SKM-1 (cell line): ENCODE measurements around the gene FGFR2.

Experiments used
- DNase-seq: peaks from one replicate; lab custom pipeline; 2025; ENCODE audit not compliant: unreplicated experiment; lab: John Stamatoyannopoulos, UW

FGFR2 gene

GRCh38 chr10:121592155-121592890 lies 5.9 kb downstream of the FGFR2 start:
- DNase-seq = no peak

DNA sequence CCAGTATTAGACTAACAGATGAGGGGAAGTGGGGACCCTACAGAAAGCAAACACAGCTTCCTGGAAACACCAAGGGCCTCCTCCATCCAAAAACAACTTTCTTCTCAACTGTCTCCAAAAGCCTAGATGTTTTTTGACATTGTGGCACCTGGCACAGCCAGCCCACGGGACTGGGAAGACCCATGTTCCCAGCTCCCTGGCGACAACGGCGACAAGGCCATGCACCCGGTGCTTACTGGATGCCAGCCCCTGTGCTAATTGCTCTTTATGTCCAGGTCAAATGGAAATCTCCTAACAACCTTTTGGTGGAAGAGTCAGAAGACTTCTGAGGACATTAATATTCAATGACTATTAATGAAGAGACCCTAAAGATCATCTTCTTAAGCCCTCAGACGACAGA lies 7.1 kb downstream of the FGFR2 start:
- DNase-seq = no peak

DNA sequence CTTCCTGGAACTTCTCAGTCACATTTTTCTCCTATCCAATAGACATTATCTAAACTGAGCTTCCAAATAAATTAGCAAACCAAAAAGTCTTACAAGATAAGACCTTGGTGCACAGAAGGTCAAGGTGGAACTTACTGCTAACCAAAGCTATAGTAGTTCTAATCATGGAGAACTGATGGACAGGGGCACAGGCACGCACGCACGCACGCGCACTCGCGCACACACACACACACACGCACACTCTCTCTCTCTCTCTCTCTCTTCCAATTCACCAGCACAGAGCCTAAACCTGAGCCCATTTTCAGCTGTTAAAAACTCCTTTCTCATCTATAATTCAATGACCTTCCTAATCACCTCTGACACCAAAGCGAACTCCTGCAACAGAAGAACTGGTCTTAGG lies 7.5 kb downstream of the FGFR2 start:
- DNase-seq = no peak

DNA sequence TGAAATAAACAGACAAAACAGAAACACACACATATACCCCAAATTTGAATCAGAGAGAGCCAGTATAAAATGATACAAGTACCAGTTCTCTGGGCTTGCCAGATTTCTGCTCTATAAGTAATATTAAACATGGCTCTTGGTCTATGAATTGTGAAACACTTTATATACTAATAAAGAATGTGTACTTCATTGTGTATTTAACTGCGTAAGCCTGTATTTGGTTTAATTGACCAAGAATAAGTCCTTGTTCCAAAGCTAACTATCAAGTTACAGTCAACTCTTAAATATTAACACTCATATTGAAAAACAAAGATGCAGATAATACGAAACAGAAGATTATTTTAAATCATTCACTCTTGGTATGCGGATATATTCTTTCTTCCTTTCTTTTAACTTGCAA lies 8.7 kb downstream of the FGFR2 start:
- no peak for DNase-seq

DNA sequence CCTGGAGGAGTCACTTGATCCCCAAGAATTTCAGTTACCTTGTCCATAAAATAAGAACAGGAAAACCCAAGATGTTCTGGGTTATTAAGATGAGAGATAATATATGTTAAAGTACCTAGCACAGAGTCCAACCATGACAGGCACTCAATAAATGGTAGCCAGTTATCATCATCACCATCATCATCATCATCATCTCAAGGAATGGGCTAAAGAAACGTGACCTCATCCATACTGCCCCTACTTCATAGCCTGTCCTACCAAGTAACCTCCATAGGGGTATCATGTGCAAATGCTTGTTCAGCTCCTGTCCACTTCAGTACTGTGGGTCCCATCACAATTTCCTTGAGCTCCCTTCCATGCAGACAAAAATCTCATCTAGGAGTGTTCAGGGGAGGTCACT lies 14.4 kb downstream of the FGFR2 start:
- no peak for DNase-seq

DNA sequence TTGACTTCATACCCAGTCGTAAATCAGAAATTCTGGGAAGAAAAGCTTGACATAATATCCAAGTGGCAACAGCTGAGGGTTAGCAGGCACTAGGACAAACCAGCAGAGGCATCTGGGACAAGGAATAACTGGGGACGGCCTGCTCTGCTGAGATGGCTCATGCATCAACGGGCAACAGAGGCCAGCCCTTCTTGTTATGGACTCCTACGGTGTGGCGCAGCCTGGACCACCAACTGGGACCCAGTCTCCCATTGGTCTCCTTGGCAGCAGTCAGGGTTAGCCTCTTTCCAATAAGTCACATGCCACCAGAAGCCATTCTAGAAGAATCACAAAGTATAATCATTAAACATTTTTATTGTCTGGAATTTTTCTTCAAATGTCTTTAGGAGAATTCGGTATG lies 15.0 kb downstream of the FGFR2 start:
- DNase-seq = no peak

DNA sequence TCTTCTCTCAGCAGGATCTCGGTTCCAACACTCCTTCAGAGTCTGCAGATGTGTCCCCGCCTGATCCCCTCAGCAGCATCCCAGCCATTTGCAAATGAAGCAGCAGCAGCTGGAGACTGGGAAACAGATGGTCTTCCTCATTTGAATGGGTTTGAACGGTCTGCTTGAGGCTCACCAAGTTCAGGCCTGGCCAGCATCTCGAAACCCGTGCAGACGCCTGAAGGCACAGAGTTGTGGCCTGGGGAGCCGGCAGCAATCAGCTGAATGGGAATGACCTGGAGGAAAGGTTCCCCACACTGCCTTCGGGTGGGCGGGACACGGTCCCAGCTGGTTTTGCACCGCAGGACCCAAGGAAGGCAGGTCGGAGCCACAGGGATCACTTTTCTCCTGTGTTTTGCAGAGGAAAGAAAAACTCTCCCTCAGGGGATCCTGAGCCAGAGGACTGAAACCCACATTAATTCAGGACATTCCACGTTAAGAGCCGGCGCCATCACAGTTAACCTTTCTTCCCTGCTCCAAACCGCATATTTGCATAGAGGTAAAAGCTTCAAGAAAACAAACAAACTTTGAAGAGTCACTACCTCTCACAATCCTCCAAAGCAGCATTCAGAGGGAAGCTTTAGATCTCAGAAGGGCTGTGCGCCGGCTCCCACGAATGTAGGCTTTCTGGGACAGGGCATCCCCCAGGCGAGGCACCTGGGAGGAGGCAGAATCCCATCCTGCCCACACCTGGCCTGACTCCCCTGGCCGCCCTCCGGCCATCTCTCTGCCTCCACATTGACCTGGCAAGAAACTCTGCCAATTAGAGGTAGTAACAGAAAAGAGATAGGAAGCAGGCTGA lies 17.7 kb downstream of the FGFR2 start:
- no peak for DNase-seq

- no peak for DNase-seq
Observed at GRCh38 chr10:121579656-121580055, 18.6 kb downstream of the FGFR2 start.

GRCh38 chr10:121578965-121579364 lies 19.3 kb downstream of the FGFR2 start:
- DNase-seq = no peak

DNA sequence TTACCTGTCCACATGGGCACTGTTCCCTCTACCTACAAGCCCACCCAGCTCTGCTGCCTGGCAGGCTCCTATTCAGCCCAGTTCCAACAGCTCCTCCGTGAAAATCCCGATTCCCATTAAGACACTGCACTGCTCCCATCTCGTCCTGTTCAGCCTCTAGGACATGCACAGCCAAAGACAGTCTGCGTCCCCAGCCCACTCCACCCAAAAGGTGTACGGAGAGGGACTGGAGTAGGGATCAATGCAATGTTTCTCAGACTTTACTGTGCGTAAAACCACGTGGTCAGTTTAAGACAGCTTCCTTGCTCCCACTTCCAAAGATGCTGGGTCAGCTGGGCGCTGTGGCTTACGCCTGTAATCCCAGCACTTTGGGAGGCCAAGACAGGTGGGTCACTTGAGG lies 19.9 kb downstream of the FGFR2 start:
- no peak for DNase-seq

- DNase-seq = no peak
Observed at GRCh38 chr10:121577568-121577967, 20.7 kb downstream of the FGFR2 start.

DNA sequence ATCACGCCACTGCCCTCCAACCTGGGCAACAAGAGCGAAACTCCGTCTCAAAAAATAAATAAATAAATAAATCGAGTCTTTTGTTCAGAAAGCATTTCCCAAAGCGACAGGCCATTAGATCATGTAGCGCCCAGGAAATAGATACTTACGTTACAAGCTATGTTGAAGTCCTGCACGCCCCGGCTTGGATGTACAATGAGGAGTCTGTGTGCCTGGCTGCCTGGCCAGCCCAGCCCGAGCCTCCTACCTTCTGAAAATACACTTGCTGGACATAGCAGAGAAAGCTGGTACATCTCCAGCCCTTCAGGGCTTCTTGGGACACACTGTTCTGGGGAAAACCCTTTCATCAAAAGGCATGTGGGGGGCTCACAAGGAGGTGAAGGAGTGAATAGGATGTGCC lies 22.1 kb downstream of the FGFR2 start:
- no peak for DNase-seq

- DNase-seq = no peak
Observed at GRCh38 chr10:121574519-121575166, 23.6 kb downstream of the FGFR2 start.

DNA sequence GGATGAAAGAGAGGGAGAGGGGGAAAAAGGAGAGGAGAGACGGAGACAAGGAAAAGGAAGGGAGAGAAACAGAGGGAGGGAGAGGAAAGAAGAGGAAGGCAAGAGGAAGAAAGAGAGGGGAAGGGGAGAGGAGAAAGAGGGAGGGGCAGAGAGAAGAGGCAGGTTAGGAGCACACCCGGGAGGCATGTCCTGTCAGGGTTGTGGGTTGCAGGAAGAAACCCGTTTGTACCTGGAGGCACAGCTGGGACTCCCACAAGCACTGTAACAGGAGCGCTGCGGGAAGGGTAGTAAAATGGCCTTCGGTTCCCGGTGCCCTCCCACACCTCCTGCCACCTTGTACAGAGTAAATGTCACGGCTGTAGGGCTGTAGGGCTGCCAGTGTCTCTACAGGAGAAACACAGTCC lies 24.7 kb downstream of the FGFR2 start:
- no peak for DNase-seq

- no peak for DNase-seq
Observed at GRCh38 chr10:121572859-121573537, 25.2 kb downstream of the FGFR2 start.

DNA sequence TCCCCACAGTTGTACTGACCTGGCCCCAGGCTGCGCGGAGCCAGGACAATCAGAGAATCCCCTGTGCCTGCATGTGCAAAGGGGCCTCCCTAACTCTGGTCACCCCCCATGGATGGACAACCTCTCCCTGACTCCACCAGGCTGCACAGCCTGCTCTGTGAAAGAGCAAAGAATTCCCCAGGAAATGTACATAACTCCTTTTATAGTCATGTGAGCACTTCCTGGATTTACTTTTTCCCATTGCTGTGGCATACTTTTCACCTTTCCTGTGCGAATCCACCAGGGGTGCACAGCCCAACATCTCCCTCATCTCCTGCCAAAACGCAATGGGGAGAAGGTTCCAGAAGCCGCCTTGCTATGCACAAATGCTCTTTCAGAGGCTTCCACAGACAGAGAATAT lies 27.9 kb downstream of the FGFR2 start:
- DNase-seq = no peak

- DNase-seq = no peak
Observed at GRCh38 chr10:121568275-121568674, 30.0 kb downstream of the FGFR2 start.

- DNase-seq = no peak
Observed at GRCh38 chr10:121567569-121567968, 30.7 kb downstream of the FGFR2 start.

- DNase-seq = no peak
Observed at GRCh38 chr10:121566755-121567154, 31.5 kb downstream of the FGFR2 start.

DNA sequence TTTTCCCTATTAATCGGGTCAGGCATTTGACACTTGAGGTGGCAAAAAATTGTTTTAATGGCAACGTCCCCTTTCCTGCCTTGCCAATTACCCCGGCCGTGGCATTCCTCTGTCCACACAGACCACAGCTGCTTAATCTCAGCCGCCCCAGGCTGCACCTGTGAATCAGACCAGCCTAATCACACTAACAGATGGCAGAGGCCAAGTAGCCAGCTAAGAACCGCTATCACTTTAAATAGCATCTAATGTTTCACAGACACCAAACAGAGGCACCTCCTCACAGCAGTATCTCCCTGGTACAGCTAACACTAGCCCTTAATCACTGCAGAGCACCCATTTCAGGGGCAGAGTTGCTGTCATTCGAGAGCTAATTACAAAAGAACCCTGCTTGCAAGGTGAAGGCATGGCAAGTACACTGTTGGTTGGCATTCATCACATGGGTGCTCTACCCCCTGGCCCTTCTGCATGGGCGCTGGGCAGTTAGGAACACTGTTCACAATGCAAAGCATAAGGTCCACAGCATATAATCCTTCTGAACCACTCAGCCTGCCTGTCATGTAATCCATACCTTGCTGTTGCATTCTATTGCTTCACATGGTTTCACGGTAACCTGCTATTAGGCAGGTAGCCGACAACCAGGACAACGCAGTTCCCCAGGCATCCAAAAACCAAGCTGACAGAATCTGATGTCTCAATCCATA lies 38.8 kb downstream of the FGFR2 start:
- DNase-seq = no peak

- DNase-seq = no peak
Observed at GRCh38 chr10:121558238-121558637, 40.0 kb downstream of the FGFR2 start.
